Dermis microvascular lymphatic vessel endothelial cell (primary cell): ENCODE results near the gene HAGHL. TPM values are rescaled to one million over a fixed set of nuclear protein-coding genes. Genes with fewer than 3 reads are reported as not detected.
"Not testable (repeated sequence)": the region's sequence is repeated elsewhere in the genome, so short reads cannot be mapped to it uniquely, and the experiment has no call there.

Source experiments
- DNase-seq, 2 donors: peaks; one replicate each; pipeline versions ENCODE4 v3.0.0 to v3.0.0-alpha.2; 2010; ENCODE audit warnings: low read depth in 2 of 2
- total RNA-seq: library from RNA; depleted of rRNA; stranded (reverse); fragments of >200 nt; gene quantifications from 2 replicates; pipeline ENCODE4 v1.2.1, GENCODE V29; 2014

HAGHL gene
- total RNA-seq, 1 donor from 2014 or later, result 5.4 TPM

GRCh38 chr16:687499-687898 lies 39.4 kb upstream of the HAGHL start:
- no peak for DNase-seq

- peak in 1 of 2 donors; percentile 17 for DNase-seq
Measured at GRCh38 chr16:689175-689897, 37.6 kb upstream of the HAGHL start.

- DNase-seq, result not testable (repeated sequence)
Measured at GRCh38 chr16:691242-691641, 35.7 kb upstream of the HAGHL start.

DNA sequence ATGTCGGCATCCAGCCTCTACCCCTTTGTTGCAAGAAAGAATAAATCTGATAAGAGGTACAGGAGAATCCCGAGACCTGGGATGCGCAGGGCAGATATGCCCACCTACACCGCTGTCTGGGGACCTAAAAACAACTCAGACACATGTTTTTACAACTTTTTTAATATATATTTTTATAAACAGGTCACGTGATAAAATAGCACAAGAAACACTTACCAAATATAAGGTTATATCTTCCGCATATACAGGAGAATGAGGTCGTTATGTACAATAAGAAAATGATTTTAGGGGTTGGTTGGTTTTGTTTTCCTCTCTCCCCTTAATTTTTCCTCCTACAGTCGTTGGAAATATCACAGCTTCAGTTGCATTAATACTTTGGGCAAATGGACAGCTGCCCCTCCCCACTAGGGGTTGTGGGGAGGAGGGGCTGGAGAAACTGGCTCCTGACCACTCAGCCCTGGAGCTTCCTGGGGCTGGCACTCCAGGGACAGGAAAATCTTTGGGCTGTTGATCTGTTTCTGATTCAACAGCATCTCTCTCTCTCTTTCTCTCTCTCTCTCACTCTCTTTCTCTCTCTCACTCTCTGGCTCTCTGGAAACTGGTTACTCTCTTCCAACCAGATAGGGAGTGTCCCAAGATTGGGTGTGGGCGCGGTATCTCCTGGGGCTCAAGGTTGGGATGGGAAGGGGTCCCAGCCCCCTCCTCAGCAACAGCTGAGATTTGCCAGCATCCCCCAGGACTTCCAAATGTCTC lies 34.4 kb upstream of the HAGHL start:
- DNase-seq, result no peak

DNA sequence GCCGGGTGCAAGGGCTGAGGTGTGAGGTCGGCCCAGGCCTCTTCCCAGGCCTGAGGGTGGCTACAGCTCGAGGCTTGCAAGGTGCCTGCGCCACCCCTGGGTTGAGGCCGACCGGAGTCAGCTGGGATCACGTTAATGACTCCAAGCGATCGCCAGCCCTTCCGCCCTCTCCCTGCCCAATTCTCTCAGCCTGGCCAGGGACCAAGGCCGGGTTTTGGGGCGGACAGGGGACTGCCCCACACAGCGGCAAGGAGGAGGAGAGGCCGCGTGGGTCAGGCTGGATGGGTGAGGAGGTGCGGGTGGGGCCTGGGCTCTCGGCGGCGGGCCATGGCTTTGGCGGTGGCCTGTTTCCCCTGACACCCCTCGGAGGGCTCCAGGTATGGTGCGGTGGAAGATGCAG lies 33.5 kb upstream of the HAGHL start:
- DNase-seq, result no peak

DNA sequence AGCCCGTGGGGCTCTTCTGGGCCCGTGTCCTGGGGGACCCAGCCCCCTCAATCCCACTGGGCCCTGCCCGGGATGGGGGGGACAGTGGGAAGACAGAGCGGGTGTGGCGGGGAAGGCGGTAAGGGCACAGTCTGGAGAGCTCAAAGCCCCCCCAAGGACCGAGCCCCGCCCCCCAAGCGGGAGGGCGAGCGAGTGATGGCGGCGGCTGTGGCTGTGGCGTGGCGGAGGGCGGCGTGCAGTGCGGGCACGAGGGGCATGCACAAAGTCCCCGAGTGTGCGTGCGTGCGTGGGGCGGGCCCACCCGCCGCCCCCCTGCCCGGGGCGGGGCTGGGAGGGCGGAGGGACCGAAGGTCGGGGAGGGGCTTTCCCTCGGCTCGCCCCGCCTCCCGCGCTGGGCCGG lies 33.1 kb upstream of the HAGHL start:
- no peak for DNase-seq

- DNase-seq, result no peak
Measured at GRCh38 chr16:694187-694862, 32.6 kb upstream of the HAGHL start.

DNA sequence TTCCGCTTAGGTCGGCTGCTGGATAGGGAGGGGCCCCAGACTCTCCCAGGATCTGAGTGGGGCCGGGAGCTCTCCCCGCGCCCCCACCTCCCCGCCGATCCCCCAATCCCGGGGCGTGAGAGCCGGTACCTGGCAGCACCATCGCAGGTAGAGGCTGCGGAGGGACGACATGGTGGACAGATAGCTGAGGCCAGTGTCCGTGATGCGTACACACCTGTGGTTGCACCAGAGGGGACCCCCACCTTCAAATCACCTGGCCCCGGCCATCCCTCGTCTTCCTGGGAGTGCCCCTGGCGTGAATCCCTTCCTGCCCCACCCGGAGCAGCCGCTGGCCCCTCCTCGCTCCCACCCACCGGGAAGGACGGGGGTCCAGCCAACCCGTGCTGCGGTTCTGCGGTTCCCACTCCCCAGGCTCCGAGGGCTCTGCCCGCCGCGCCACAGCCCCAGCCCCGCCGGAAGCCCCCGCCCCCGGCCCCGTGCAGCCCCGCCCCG lies 32.0 kb upstream of the HAGHL start:
- DNase-seq, result no peak

DNA sequence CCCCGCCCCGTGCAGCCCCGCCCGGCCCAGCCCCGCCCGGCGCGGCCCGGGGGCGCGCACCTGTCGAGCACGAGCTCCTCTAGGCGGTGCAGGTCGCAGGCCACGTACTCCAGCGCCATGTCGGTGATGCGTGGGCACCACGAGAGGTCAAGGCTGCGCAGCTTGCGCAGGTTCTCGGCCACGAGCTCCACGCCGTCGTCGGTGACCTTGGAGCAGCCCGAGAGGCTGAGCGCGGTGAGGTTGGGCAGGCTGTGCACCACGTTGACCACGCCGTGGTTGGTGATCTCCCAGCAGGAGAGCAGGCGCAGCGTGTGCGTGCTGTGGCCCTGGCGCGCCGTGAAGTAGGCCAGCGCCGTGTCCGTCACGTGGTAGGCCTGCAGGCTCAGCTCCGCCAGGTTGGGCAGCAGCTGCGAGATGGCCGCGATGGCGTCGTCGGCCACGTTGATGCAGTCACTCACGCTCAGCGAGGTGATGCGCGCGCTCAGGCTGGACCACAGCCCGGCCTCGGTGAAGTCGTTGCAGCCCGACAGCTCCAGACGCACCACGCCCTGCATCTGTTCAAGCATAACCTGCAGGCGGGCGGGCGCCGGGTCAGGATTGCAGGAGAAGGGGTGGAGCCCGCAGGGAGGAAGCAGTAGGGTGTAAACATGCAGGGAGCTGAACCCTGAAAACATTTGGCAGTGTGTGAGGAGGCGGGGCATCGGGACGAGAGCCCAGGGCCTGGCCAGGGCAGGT lies 31.4 kb upstream of the HAGHL start:
- DNase-seq, result no peak

- no peak for DNase-seq
Measured at GRCh38 chr16:698911-699671, 27.8 kb upstream of the HAGHL start.

- DNase-seq, result peak in 1 of 2 donors; percentile 30
Measured at GRCh38 chr16:700684-701584, 26.0 kb upstream of the HAGHL start.

- DNase-seq, result no peak
Measured at GRCh38 chr16:702341-702740, 24.6 kb upstream of the HAGHL start.

DNA sequence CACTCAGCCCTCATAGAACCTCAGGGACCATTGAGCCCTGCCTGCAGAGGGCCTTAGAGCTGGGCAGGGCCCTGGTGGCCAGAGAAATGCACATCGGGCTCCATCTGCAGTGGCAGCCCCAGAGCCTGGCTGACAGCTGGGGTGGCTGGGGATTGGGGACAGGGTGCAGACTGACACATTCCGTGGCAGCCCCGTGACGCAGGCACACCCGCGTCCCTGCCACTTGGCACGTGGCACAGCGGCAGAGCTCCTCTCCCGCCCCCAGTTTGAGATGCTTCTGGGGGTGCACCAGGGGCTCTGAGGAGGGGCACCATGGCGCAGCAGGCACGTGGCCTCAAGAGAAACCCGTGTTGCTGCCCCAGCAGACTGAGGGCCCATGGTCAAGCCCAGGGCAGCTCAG lies 23.5 kb upstream of the HAGHL start:
- no peak for DNase-seq

GRCh38 chr16:704047-704446 lies 22.9 kb upstream of the HAGHL start:
- DNase-seq, result no peak

GRCh38 chr16:704552-705380 lies 22.1 kb upstream of the HAGHL start:
- no peak for DNase-seq

DNA sequence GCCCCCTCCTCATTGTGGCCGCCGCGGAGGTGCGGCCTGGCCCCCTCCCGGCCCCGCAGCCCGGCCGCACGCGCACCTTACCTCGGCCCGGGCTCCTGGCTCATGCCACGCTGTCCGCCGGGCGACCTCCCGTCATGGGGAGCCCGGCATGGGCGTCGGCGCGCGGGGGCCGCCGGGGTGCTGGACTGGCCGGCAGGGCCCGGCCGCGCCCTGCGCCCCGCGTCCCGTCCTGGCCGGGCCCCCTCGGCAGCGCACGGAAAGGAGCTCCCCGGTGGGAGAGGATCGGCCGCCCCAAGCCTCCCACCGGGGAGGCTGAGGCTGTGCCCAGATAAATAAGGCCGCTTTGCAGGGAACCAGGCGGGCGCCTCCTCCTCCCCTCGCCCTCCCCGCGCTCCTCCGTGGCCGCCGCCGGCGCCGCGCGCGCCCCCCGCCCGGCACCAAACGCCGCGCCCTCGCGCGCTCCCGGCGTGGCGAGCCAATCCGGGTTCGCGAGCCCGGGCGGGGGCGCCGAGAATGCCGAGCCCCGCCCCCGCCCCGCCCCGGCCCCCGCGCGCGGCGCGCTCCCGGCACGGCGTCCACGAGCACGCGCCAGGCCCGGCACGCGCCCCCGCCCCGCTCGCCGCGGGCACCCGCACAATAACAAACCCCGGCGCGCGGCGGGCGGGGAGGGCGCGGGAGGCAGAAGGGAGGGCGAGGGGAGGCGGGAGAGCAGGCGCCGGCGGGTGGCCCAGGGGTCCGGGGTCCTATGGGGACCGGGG lies 21.3 kb upstream of the HAGHL start, which contains the start of gene FBXL16:
TSS of gene FBXL16 (minus strand) at position 371 of the 758 bp plus-strand sequence. CDS start 8,396 bp downstream, outside the sequence.
- DNase-seq, result peak in 1 of 2 donors; percentile 30

- no peak for DNase-seq
Measured at GRCh38 chr16:706189-707061, 20.5 kb upstream of the HAGHL start.
